DOHH2 (cell line): ENCODE data around the gene CSF1.

Experiments used
- H3F3A ChIP-seq: fragments of 200-600 bp; sonication (generic), shearing (Covaris generic); 2 replicates; pipeline ENCODE4 v1.6.0; 2016; ENCODE audit warnings: antibody characterized with exemption, mild to moderate bottlenecking; ENCODE audit not compliant: control insufficient read depth, insufficient read depth
- H3K27ac ChIP-seq: fragments of 200-600 bp; sonication (generic); 2 replicates; pipeline ENCODE4 v1.5.1; 2014; ENCODE audit warnings: low read depth, mild to moderate bottlenecking, low read length, moderate library complexity
- H3K27me3 ChIP-seq: fragments of 200-600 bp; sonication (generic); 2 replicates; pipeline ENCODE4 v1.6.1; 2014; ENCODE audit warnings: mild to moderate bottlenecking, low read length, mixed read lengths; ENCODE audit not compliant: control insufficient read depth
- H3K36me3 ChIP-seq: fragments of 200-600 bp; sonication (generic); 2 replicates; pipeline ENCODE4 v1.6.1; 2014; ENCODE audit warnings: mild to moderate bottlenecking, low read length, moderate library complexity, mixed read lengths; ENCODE audit not compliant: control insufficient read depth
- H3K4me1 ChIP-seq: fragments of 200-600 bp; sonication (generic); 2 replicates; pipeline ENCODE4 v1.6.1; 2014; ENCODE audit warnings: mild to moderate bottlenecking, low read length, mixed read lengths; ENCODE audit not compliant: control insufficient read depth
- H3K4me2 ChIP-seq: fragments of 200-600 bp; sonication (generic); 2 replicates; pipeline ENCODE4 v1.6.0; 2014; ENCODE audit warnings: mild to moderate bottlenecking, low read length, moderate library complexity
- H3K4me3 ChIP-seq: fragments of 200-600 bp; sonication (generic); 2 replicates; pipeline ENCODE4 v1.5.1; 2014; ENCODE audit warnings: mild to moderate bottlenecking, low read length, mixed read lengths
- H3K79me2 ChIP-seq: fragments of 200-600 bp; sonication (generic); 2 replicates; pipeline ENCODE4 v1.6.1; 2014; ENCODE audit warnings: mild to moderate bottlenecking, low read length, mixed read lengths; ENCODE audit not compliant: control insufficient read depth
- H3K9me2 ChIP-seq: fragments of 200-600 bp; sonication (generic); replicated peaks from 2 replicates; pipeline ENCODE4 v1.6.1; 2014; ENCODE audit warnings: mild to moderate bottlenecking, low read length, mixed read lengths; ENCODE audit not compliant: control insufficient read depth
- H3K9me3 ChIP-seq: fragments of 200-600 bp; sonication (generic); 2 replicates; pipeline ENCODE4 v1.6.1; 2014; ENCODE audit warnings: antibody characterized with exemption, low read length, mixed read lengths; ENCODE audit not compliant: control insufficient read depth, insufficient read depth
- H4K20me1 ChIP-seq: fragments of 200-600 bp; sonication (generic); 2 replicates; pipeline ENCODE4 v1.6.0; 2014; ENCODE audit warnings: low read depth, mild to moderate bottlenecking, antibody characterized with exemption, low read length, moderate library complexity; ENCODE audit not compliant: control insufficient read depth, insufficient read depth
- EZH2phosphoT487 ChIP-seq: fragments of 200-600 bp; sonication (generic); IDR thresholded peaks from 2 replicates; pipeline ENCODE4 v1.6.1; 2017; ENCODE audit warnings: borderline replicate concordance, mild to moderate bottlenecking, antibody characterized with exemption, low read length, moderate library complexity, mixed read lengths
- TF ChIP-seq, protein P1 (sequence below): fragments of 200-600 bp; sonication (generic); IDR thresholded peaks from one replicate; pipeline ENCODE4 v1.5.1; 2014; ENCODE audit warnings: antibody characterized with exemption, mild to moderate bottlenecking, low read depth, low read length; ENCODE audit not compliant: poor library complexity, severe bottlenecking

The CSF1 gene

GRCh38 chr1:109947582-109948284, 37.1 kb downstream of the CSF1 start:
- H3K9me3 ChIP-seq: no peaks in the 10 kb centered on the region
- H3K4me2 ChIP-seq: no peak overlapping the region
- no peaks in the 10 kb centered on the region for H3K79me2 ChIP-seq
- H3K9me2 ChIP-seq: no peaks in the 10 kb centered on the region
- H3K4me3 ChIP-seq: no peak overlapping the region
- H3F3A ChIP-seq: no peaks in the 10 kb centered on the region
- H3K27ac ChIP-seq: no peak overlapping the region
- H3K4me1 ChIP-seq: no peaks in the 10 kb centered on the region
- H4K20me1 ChIP-seq: no peaks in the 10 kb centered on the region
- no peaks in the 10 kb centered on the region for H3K36me3 ChIP-seq
- H3K27me3 ChIP-seq: peaks cover 5% of the 10 kb centered on the region; the same call in 1 of the 2 replicates
- TF ChIP-seq EZH2phosphoT487: no peak
- TF ChIP-seq, protein P1, sequence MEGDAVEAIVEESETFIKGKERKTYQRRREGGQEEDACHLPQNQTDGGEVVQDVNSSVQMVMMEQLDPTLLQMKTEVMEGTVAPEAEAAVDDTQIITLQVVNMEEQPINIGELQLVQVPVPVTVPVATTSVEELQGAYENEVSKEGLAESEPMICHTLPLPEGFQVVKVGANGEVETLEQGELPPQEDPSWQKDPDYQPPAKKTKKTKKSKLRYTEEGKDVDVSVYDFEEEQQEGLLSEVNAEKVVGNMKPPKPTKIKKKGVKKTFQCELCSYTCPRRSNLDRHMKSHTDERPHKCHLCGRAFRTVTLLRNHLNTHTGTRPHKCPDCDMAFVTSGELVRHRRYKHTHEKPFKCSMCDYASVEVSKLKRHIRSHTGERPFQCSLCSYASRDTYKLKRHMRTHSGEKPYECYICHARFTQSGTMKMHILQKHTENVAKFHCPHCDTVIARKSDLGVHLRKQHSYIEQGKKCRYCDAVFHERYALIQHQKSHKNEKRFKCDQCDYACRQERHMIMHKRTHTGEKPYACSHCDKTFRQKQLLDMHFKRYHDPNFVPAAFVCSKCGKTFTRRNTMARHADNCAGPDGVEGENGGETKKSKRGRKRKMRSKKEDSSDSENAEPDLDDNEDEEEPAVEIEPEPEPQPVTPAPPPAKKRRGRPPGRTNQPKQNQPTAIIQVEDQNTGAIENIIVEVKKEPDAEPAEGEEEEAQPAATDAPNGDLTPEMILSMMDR: no peak

GRCh38 chr1:109948285-109948630, 37.6 kb downstream of the CSF1 start:
- Histone ChIP-seq H3K9me3 (no peaks in the 10 kb centered on the region), H4K20me1 (no peaks in the 10 kb centered on the region), H3K9me2 (no peaks in the 10 kb centered on the region), H3K79me2 (no peaks in the 10 kb centered on the region), H3K36me3 (no peaks in the 10 kb centered on the region), H3K27me3 (peaks cover 5% of the 10 kb centered on the region; the same call in 1 of the 2 replicates), H3F3A (no peaks in the 10 kb centered on the region), H3K4me2 (no peak overlapping the region), H3K4me1 (no peaks in the 10 kb centered on the region), H3K4me3 (no peak overlapping the region), H3K27ac (no peak overlapping the region)
- TF ChIP-seq EZH2phosphoT487: no peak
- TF ChIP-seq, protein P1: no peak

DNA sequence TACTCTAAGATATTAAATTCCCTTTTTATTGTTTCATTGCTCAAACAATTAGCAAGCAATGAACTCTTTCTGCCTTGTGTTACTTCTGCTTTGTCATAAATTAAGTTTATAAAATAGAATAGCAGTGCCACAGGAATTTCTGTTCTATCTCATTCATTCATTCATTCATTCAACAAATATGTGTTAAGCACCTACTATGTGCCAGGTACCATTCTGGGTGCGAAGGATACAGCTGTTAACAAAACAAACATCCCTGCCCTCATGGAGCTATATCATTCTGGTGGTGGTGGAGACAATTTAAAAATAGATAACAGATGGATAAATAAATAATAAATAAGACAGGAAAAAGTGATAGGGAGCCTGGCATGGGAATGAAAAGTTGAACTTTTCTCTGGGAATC, 39.4 kb downstream of the CSF1 start:
- no peaks in the 10 kb centered on the region for H3K9me3 ChIP-seq
- no peaks in the 10 kb centered on the region for H3K4me1 ChIP-seq
- TF ChIP-seq EZH2phosphoT487: no peak
- TF ChIP-seq, protein P1: no peak
- no peak overlapping the region for H3K4me2 ChIP-seq
- H3K27ac ChIP-seq: no peak overlapping the region
- no peaks in the 10 kb centered on the region for H3K36me3 ChIP-seq
- H3K79me2 ChIP-seq: no peaks in the 10 kb centered on the region
- H3K9me2 ChIP-seq: no peaks in the 10 kb centered on the region
- no peaks in the 10 kb centered on the region for H3F3A ChIP-seq
- H3K4me3 ChIP-seq: no peak overlapping the region
- no peaks in the 10 kb centered on the region for H4K20me1 ChIP-seq
- peaks cover 5% of the 10 kb centered on the region; the same call in 1 of the 2 replicates for H3K27me3 ChIP-seq
